SW480 (cell line): Measurements from ENCODE around the gene NKX1-1.
"Not testable (repeated sequence)": the region's sequence is repeated elsewhere in the genome, so short reads cannot be mapped to it uniquely, and the experiment has no call there.

ENCODE experiments used
- DNase-seq: peaks from one replicate; pipeline ENCODE4 v3.0.0-alpha.2; 2016; ENCODE audit warnings: low spot score

The NKX1-1 gene

GRCh38 chr4:1406394-1406980 is at the start of gene NKX1-1:
Gene NKX1-1, minus strand, starts transcription at chr4:1406442. Its CDS starts 0 bp downstream, at chr4:1406442.
- DNase-seq = no peak

GRCh38 chr4:1453731-1454130 is 47.5 kb upstream of the NKX1-1 start:
- no peak for DNase-seq

DNA sequence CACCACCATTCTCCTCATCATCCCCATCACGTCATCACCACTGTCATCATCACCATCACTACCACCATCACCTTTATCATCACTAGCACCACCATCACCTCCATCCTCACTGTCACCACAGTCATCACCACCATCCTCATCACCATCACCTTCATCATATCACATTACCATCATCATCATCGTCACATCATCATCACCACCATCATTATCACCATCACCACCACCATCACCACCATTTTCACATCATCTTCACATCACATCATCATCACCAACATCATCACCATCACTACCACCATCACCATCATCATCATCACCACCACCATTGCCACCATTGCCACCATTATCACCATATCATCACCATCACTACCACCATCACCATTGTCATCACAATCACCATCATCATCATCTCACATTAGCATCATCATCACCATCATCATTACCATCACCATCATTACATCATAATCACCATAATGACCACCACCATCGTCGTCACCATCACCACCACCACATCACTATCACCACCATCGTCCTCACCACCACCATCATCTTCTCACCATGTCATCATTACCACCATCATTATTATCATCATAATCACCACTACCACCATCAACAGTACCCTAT is 46.3 kb upstream of the NKX1-1 start:
- no peak for DNase-seq

- no peak for DNase-seq
Measured at GRCh38 chr4:1451752-1452122, 45.5 kb upstream of the NKX1-1 start.

- no peak for DNase-seq
Measured at GRCh38 chr4:1451106-1451751, 45.0 kb upstream of the NKX1-1 start.

- no peak for DNase-seq
Measured at GRCh38 chr4:1449833-1450741, 43.8 kb upstream of the NKX1-1 start.

DNA sequence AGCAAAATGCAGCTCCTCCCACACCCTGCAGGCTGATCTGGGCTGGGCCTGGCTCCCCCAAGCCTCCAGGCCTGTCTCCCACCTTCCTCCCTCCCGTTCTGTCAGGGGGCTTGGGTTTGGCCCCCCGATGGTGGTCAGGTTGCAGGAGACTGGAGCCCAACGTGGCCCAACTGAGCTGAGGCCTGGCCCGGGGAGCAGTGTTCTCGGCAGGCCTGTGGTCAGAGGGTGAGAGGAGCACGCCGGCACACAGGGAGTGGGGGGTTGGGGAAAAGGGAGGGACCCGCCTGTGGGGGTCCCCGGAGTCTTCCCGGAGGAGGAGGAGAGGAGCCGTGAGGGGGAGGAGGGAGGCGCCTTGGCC is 43.2 kb upstream of the NKX1-1 start:
- no peak for DNase-seq

DNA sequence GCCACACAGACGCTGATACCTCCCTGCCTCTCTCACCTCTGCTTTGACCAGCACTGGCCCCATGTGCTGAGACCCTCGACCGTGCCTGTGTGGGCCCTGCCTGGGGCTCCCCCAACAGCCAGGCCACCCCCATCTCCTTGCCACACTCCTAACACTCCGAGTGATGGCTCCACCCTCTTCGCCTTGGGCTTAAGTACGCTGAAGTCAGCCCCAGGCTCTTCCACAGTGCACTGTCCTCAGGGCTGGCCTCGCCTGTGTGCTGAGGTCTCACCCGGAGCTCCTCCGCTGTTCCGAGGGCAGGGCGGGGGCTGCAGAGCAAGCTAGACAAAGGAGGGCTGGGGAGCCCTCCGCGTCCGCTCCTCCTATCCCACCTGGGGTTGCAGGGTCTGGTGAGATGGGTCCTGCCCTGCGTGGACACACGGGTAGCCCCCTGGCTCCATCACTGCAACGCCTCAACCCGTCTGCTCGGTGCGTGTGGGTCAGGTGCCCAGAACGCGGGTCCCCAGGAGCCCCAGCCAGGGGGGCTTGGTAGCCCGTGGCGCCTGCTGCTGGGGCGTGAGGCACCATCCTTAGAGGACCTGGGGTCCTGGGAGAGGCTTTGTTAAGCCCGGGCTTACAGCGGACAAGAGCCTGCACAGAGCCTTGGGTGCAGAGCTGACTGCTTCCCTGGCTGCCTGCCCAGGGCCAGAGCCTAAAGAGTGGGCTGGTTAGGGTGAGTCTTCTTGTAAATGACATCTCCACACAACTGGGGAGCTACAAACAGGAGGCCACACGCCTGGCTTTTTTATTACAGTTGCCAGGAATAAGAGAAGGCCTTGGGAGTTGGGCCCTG is 42.6 kb upstream of the NKX1-1 start:
- no peak for DNase-seq

- DNase-seq = no peak
Measured at GRCh38 chr4:1447676-1448588, 41.7 kb upstream of the NKX1-1 start.

GRCh38 chr4:1446502-1447386 is 40.5 kb upstream of the NKX1-1 start:
- DNase-seq = no peak

GRCh38 chr4:1445716-1446445 is 39.6 kb upstream of the NKX1-1 start:
- DNase-seq = no peak

- not testable (repeated sequence) for DNase-seq
Measured at GRCh38 chr4:1443688-1444172, 37.5 kb upstream of the NKX1-1 start.

- no peak for DNase-seq
Measured at GRCh38 chr4:1427010-1427409, 20.8 kb upstream of the NKX1-1 start.

- no peak for DNase-seq
Measured at GRCh38 chr4:1421657-1422056, 15.4 kb upstream of the NKX1-1 start.

DNA sequence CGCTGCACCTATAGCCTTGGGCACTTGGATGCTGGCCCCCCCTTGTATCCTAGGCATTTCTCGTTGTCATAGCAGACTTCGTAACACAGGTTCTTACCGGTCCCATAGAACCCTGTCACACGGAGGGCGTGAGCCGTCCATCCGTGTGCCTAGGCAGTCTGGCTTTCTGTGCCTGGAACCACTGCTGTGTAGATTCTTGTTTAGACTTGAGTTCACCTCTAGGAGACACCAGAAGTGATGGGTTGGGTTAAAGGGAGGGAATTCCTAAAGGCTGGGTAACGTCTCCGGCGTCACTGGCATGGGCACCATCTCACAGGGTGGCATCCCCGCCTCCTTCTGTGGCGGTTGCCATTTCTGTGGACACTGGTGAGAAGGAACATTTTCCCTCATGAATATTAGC is 13.5 kb upstream of the NKX1-1 start:
- no peak for DNase-seq

- no peak for DNase-seq
Measured at GRCh38 chr4:1418494-1419285, 12.4 kb upstream of the NKX1-1 start.

GRCh38 chr4:1417522-1418390 is 11.5 kb upstream of the NKX1-1 start:
- DNase-seq = peak; percentile 91
